GM23338 (cell line): ENCODE results near the gene CCDC57. TPM values are rescaled to one million over a fixed set of nuclear protein-coding genes. Genes with fewer than 3 reads are reported as not detected.

Source experiments
- ATAC-seq: fragments of 200-7000 bp; cut with Tn5 transposase; 3 replicates; pipeline ENCODE4 v1.9.1; 2020
- DNase-seq: peaks from one replicate; pipeline ENCODE4 v3.0.0-alpha.2; 2015; ENCODE audit warnings: low spot score
- H2AFZ ChIP-seq: fragments of 200-600 bp; sonication (generic); 2 replicates; pipeline ENCODE4 v1.8.0; 2016; ENCODE audit warnings: antibody characterized with exemption, mild to moderate bottlenecking, moderate library complexity
- H3F3A ChIP-seq: fragments of 200-600 bp; sonication (generic); replicated peaks from 2 replicates; pipeline ENCODE4 v1.8.0; 2017; ENCODE audit warnings: antibody characterized with exemption, mixed run types, low read depth
- H3K27ac ChIP-seq: fragments of 200-600 bp; sonication (generic); 2 replicates; pipeline ENCODE4 v1.6.1; 2016; ENCODE audit warnings: low read depth
- H3K27me3 ChIP-seq: fragments of 200-600 bp; sonication (generic); 2 replicates; pipeline ENCODE4 v1.8.0; 2016; ENCODE audit warnings: mild to moderate bottlenecking, mixed run types, moderate library complexity; ENCODE audit not compliant: insufficient read depth
- H3K36me3 ChIP-seq: fragments of 200-600 bp; sonication (generic); 2 replicates; pipeline ENCODE4 v1.8.0; 2016; ENCODE audit warnings: mild to moderate bottlenecking; ENCODE audit not compliant: insufficient read depth
- H3K4me1 ChIP-seq: fragments of 200-600 bp; sonication (generic); 2 replicates; pipeline ENCODE4 v1.8.0; 2016; ENCODE audit warnings: mild to moderate bottlenecking, moderate library complexity; ENCODE audit not compliant: insufficient read depth
- H3K4me2 ChIP-seq: fragments of 200-600 bp; sonication (generic); 2 replicates; pipeline ENCODE4 v1.7.1; 2017; ENCODE audit warnings: mixed run types
- H3K4me3 ChIP-seq: fragments of 200-600 bp; sonication (generic); 2 replicates; pipeline ENCODE4 v1.6.1; 2016; ENCODE audit warnings: mixed run types
- H3K79me2 ChIP-seq: fragments of 200-600 bp; sonication (generic); replicated peaks from 2 replicates; pipeline ENCODE4 v1.8.0; 2017; ENCODE audit warnings: mild to moderate bottlenecking; ENCODE audit not compliant: insufficient read depth
- H3K9me2 ChIP-seq: fragments of 200-600 bp; sonication (generic); 2 replicates; pipeline ENCODE4 v1.8.0; 2017; ENCODE audit not compliant: insufficient read depth
- H4K20me1 ChIP-seq: fragments of 200-600 bp; sonication (generic); replicated peaks from 2 replicates; pipeline ENCODE4 v1.8.0; 2017; ENCODE audit warnings: mild to moderate bottlenecking; ENCODE audit not compliant: insufficient read depth
- H3K27ac Mint-ChIP-seq: 2 replicates; pipeline ENCODE4 v1.8.0; 2020; ENCODE audit warnings: inconsistent platforms, mild to moderate bottlenecking, moderate library complexity, mixed read lengths
- H3K27me3 Mint-ChIP-seq: 3 replicates; pipeline ENCODE4 v1.8.0; 2022; ENCODE audit warnings: low read depth, mild to moderate bottlenecking, moderate library complexity, mixed read lengths, inconsistent platforms; ENCODE audit not compliant: insufficient read depth, poor library complexity
- H3K36me3 Mint-ChIP-seq: 3 replicates; pipeline ENCODE4 v1.8.0; 2021; ENCODE audit warnings: low read depth, mild to moderate bottlenecking, inconsistent platforms, moderate library complexity, mixed read lengths
- H3K4me1 Mint-ChIP-seq: 3 replicates; pipeline ENCODE4 v1.8.0; 2020; ENCODE audit warnings: mild to moderate bottlenecking, inconsistent platforms, mixed read lengths
- H3K4me3 Mint-ChIP-seq: 3 replicates; pipeline ENCODE4 v1.8.0; 2021; ENCODE audit warnings: moderate library complexity, mild to moderate bottlenecking, inconsistent platforms, mixed read lengths
- H3K9me3 Mint-ChIP-seq: 3 replicates; pipeline ENCODE4 v1.8.0; 2020; ENCODE audit warnings: moderate library complexity, mild to moderate bottlenecking, inconsistent platforms, mixed read lengths
- CREB1 ChIP-seq: fragments of 250-450 bp; sonication (Bioruptor Pico); IDR thresholded peaks from 2 replicates; pipeline ENCODE4 v1.5.0; 2020; ENCODE audit warnings: low read depth, mild to moderate bottlenecking, moderate library complexity
- POLR2AphosphoS5 ChIP-seq: IDR thresholded peaks from 2 replicates; pipeline ENCODE4 v1.6.1; 2016; ENCODE audit warnings: antibody characterized with exemption, low read depth
- ZNF331 ChIP-seq: fragments of 250-450 bp; sonication (Bioruptor Pico); IDR thresholded peaks from 2 replicates; pipeline ENCODE4 v1.5.0; 2020; ENCODE audit warnings: low read depth, mild to moderate bottlenecking, moderate library complexity
- polyA plus RNA-seq: library from polyadenylated mRNA; unstranded; fragments of >200 nt; fragmentation: Nextera tagmentation; extraction: Ambion mirVana; gene quantifications from 2 replicates; pipeline ENCODE4 v1.2.1, GENCODE V29; 2016
- total RNA-seq: library from RNA; depleted of rRNA; stranded (reverse); fragments of >200 nt; shearing (Covaris generic); gene quantifications from 2 replicates; pipeline ENCODE4 v1.2.3, GENCODE V29; 2014
- TF ChIP-seq, protein P1 (sequence below), 2 experiments: fragments of 200-600 bp in 1 of 2; sonication (generic) in 1 of 2; conservative IDR thresholded peaks; 2 replicates each; pipeline versions ENCODE4 v1.5.1 to v1.6.1; 2016 to 2017; ENCODE audit warnings: antibody characterized with exemption in 2 of 2, low read depth in 2 of 2, mild to moderate bottlenecking in 2 of 2, moderate library complexity in 1 of 2
- TF ChIP-seq, protein P2 (sequence below): fragments of 250-450 bp; sonication (Bioruptor Pico); IDR thresholded peaks from 2 replicates; pipeline ENCODE4 v1.5.0; 2020; ENCODE audit warnings: mild to moderate bottlenecking, moderate library complexity

Gene CCDC57
- total and polyA plus RNA-seq, 2 experiments from 2014 or later: 7.0 to 16.3 TPM

DNA sequence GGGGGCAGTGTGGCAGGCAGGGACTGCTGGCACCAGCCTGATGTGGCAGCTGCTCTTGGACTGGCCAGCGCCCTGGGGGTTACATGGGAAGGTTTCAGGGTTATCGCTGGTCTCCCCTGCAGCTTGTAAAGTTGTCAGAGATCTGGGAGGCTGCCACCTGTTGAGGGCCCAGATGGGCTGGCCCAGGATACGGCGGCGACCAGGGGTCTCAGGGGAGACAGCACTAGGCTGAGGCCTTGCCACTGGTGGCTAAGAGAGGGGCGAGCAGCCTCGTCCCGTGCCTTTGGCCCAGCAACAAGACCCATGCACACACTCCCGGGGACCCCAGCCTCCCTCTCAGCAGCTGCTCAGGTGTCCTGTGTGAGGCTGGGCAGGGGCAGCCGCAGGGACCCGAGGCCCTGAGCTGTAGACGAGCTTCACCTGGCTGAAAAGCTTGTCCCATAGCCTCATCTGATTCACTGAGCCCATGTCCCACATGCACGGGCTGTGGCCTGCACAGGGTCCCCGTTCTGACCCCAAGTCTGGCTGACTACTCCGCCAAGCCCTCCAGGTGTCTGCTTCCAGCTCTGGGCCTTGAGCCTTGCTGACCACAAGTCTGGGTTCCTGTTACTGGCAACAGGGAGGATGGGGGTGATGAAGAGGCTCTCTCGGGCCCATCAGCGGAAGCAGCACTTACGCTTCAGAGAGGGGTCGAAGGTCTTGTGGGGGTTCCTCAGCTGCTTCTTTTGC lies 153.2 kb downstream of the CCDC57 start:
- ATAC-seq: no peak

DNA sequence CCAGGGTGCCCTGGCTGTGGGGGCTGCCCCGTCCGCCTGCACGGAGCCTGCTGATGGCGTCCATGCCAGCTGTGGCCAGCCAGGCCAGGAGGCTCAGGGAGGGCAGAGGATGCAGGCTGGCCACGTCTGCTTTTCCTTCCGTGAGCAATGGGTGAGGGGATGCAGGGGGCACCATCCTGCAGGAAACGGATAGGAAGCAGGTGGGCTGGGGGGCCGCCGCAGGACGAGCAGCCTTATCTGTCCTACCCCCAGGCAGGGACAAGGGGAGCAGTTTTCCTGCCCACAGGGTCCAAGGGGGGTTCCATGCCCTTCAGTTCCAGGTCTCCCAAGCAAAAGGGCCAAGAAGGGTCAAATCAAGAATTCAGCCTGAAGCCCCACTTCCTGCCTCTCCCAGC lies 153.8 kb downstream of the CCDC57 start:
- Histone ChIP-seq H4K20me1 (no peaks in the 10 kb centered on the region), H3K27ac (no peak overlapping the region; the same call in 1 of the 2 replicates), H2AFZ (no peak overlapping the region), H3K79me2 (no peaks in the 10 kb centered on the region), H3F3A (peaks cover 3% of the 10 kb centered on the region; the same call in 1 of the 2 replicates), H3K36me3 (peaks cover 4% of the 10 kb centered on the region; the same call in 1 of the 2 replicates), H3K4me3 (no peak overlapping the region), H3K9me2 (no peaks in the 10 kb centered on the region), H3K4me1 (no peaks in the 10 kb centered on the region), H3K4me2 (no peak overlapping the region), H3K27me3 (no peaks in the 10 kb centered on the region)
- H3K9me3 Mint-ChIP-seq: no peaks in the 10 kb centered on the region
- ATAC-seq (no peak), DNase-seq (no peak)
- TF ChIP-seq, protein P1, sequence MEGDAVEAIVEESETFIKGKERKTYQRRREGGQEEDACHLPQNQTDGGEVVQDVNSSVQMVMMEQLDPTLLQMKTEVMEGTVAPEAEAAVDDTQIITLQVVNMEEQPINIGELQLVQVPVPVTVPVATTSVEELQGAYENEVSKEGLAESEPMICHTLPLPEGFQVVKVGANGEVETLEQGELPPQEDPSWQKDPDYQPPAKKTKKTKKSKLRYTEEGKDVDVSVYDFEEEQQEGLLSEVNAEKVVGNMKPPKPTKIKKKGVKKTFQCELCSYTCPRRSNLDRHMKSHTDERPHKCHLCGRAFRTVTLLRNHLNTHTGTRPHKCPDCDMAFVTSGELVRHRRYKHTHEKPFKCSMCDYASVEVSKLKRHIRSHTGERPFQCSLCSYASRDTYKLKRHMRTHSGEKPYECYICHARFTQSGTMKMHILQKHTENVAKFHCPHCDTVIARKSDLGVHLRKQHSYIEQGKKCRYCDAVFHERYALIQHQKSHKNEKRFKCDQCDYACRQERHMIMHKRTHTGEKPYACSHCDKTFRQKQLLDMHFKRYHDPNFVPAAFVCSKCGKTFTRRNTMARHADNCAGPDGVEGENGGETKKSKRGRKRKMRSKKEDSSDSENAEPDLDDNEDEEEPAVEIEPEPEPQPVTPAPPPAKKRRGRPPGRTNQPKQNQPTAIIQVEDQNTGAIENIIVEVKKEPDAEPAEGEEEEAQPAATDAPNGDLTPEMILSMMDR (conservative IDR thresholded peaks at IDR 0.05; ENCODE audit: low read depth in 2 of 2): no peak
- H3K36me3 Mint-ChIP-seq: peaks cover 22% of the 10 kb centered on the region
- no peak overlapping the region for H3K27ac Mint-ChIP-seq
- H3K4me3 Mint-ChIP-seq: no peak overlapping the region
- H3K4me1 Mint-ChIP-seq: no peaks in the 10 kb centered on the region
- peaks cover 10% of the 10 kb centered on the region for H3K27me3 Mint-ChIP-seq

More for the DNA sequence above, 153.2 kb downstream of the CCDC57 start:
- Mint-ChIP-seq H3K4me1 (no peaks in the 10 kb centered on the region), H3K27me3 (peaks cover 10% of the 10 kb centered on the region), H3K27ac (no peak overlapping the region), H3K9me3 (no peaks in the 10 kb centered on the region), H3K4me3 (no peak overlapping the region), H3K36me3 (peaks cover 22% of the 10 kb centered on the region)
- TF ChIP-seq ZNF331 (CRISPR knock-in tag) (no peak), CREB1 (CRISPR knock-in tag) (no peak), POLR2AphosphoS5 (0 out of 2 replicates have a peak, but pooled peaks have one; percentile 15)
- Histone ChIP-seq H4K20me1 (no peaks in the 10 kb centered on the region), H3K9me2 (no peaks in the 10 kb centered on the region), H2AFZ (no peak overlapping the region), H3K27me3 (no peaks in the 10 kb centered on the region), H3K79me2 (no peaks in the 10 kb centered on the region), H3K4me3 (no peak overlapping the region), H3K4me2 (no peak overlapping the region), H3K27ac (no peak overlapping the region), H3K4me1 (no peaks in the 10 kb centered on the region), H3K36me3 (peaks cover 4% of the 10 kb centered on the region; the same call in 1 of the 2 replicates), H3F3A (peaks cover 3% of the 10 kb centered on the region; the same call in 1 of the 2 replicates)
- DNase-seq: peak; percentile 1

DNA sequence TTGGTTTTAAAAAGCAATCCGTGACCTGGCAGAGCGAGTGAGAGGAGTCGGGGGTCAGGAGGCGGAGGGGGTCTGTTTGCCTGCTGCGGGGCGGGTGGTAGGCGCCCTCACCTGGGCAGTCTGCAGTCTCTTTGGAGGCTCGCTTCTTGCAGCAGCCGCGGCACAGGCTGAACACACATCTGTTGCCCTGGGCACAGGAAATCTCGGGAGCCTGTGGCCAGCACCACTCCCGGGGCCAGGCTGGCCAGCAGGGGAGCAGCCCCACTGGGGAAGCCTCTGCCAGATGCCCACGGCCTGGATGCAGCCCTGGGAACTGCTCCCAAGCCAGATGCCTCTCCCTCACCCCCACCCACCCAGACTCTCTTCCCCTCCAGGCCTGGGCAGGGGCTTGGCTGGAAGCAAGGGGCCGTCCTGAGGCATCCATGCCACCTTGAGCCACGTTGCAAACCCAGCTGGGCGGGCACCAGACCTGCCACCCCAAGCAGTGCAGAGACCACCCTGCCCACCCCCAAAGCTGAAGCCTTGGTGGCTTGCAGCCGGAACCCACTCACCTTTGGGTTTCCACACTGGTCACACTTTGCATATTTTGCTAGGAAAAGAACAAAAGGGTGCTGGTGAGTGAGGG lies 154.3 kb downstream of the CCDC57 start:
- H3K79me2 ChIP-seq: no peaks in the 10 kb centered on the region
- Mint-ChIP-seq H3K27ac (no peak overlapping the region), H3K9me3 (no peaks in the 10 kb centered on the region), H3K4me1 (no peaks in the 10 kb centered on the region), H3K27me3 (peaks cover 14% of the 10 kb centered on the region), H3K36me3 (peaks cover 22% of the 10 kb centered on the region), H3K4me3 (no peak overlapping the region)
- H3K4me1 ChIP-seq: no peaks in the 10 kb centered on the region
- H3K4me3 ChIP-seq: no peak overlapping the region
- H3F3A ChIP-seq: peaks cover 6% of the 10 kb centered on the region; the same call in 1 of the 2 replicates
- peak; percentile 24 for ATAC-seq
- no peaks in the 10 kb centered on the region for H3K27me3 ChIP-seq
- H3K9me2 ChIP-seq: no peaks in the 10 kb centered on the region
- no peaks in the 10 kb centered on the region for H4K20me1 ChIP-seq
- H3K36me3 ChIP-seq: peaks cover 4% of the 10 kb centered on the region; the same call in 1 of the 2 replicates
- H3K4me2 ChIP-seq: no peak overlapping the region
- H2AFZ ChIP-seq: no peak overlapping the region
- no peak overlapping the region; the same call in 1 of the 2 replicates for H3K27ac ChIP-seq
- DNase-seq: peak; percentile 6
- TF ChIP-seq, protein P2, sequence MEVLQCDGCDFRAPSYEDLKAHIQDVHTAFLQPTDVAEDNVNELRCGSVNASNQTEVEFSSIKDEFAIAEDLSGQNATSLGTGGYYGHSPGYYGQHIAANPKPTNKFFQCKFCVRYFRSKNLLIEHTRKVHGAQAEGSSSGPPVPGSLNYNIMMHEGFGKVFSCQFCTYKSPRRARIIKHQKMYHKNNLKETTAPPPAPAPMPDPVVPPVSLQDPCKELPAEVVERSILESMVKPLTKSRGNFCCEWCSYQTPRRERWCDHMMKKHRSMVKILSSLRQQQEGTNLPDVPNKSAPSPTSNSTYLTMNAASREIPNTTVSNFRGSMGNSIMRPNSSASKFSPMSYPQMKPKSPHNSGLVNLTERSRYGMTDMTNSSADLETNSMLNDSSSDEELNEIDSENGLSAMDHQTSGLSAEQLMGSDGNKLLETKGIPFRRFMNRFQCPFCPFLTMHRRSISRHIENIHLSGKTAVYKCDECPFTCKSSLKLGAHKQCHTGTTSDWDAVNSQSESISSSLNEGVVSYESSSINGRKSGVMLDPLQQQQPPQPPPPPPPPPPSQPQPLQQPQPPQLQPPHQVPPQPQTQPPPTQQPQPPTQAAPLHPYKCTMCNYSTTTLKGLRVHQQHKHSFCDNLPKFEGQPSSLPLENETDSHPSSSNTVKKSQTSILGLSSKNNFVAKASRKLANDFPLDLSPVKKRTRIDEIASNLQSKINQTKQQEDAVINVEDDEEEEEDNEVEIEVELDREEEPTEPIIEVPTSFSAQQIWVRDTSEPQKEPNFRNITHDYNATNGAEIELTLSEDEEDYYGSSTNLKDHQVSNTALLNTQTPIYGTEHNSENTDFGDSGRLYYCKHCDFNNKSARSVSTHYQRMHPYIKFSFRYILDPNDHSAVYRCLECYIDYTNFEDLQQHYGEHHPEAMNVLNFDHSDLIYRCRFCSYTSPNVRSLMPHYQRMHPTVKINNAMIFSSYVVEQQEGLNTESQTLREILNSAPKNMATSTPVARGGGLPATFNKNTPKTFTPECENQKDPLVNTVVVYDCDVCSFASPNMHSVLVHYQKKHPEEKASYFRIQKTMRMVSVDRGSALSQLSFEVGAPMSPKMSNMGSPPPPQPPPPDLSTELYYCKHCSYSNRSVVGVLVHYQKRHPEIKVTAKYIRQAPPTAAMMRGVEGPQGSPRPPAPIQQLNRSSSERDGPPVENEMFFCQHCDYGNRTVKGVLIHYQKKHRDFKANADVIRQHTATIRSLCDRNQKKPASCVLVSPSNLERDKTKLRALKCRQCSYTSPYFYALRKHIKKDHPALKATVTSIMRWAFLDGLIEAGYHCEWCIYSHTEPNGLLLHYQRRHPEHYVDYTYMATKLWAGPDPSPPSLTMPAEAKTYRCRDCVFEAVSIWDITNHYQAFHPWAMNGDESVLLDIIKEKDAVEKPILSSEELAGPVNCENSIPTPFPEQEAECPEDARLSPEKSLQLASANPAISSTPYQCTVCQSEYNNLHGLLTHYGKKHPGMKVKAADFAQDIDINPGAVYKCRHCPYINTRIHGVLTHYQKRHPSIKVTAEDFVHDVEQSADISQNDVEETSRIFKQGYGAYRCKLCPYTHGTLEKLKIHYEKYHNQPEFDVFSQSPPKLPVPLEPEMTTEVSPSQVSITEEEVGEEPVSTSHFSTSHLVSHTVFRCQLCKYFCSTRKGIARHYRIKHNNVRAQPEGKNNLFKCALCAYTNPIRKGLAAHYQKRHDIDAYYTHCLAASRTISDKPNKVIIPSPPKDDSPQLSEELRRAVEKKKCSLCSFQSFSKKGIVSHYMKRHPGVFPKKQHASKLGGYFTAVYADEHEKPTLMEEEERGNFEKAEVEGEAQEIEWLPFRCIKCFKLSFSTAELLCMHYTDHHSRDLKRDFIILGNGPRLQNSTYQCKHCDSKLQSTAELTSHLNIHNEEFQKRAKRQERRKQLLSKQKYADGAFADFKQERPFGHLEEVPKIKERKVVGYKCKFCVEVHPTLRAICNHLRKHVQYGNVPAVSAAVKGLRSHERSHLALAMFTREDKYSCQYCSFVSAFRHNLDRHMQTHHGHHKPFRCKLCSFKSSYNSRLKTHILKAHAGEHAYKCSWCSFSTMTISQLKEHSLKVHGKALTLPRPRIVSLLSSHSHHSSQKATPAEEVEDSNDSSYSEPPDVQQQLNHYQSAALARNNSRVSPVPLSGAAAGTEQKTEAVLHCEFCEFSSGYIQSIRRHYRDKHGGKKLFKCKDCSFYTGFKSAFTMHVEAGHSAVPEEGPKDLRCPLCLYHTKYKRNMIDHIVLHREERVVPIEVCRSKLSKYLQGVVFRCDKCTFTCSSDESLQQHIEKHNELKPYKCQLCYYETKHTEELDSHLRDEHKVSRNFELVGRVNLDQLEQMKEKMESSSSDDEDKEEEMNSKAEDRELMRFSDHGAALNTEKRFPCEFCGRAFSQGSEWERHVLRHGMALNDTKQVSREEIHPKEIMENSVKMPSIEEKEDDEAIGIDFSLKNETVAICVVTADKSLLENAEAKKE (CRISPR knock-in tag): no peak
